K562 (cell line): Measurements from ENCODE around the gene FBXO46. TPM values are rescaled to one million over a fixed set of nuclear protein-coding genes. Genes with fewer than 3 reads are reported as not detected.

Experiments
- ATF1 ChIP-seq, 2 experiments: fragments of 450-650 bp in 1 of 2; IDR thresholded peaks; 2 replicates each; pipeline ENCODE4 v1.6.1; 2016; ENCODE audit warnings: missing compliant biosample characterization in 1 of 2, missing genetic modification characterization in 1 of 2
- CBX8 ChIP-seq: fragments of 200-600 bp; sonication (generic); IDR thresholded peaks from 2 replicates; pipeline ENCODE4 v1.6.1; 2012; ENCODE audit warnings: borderline replicate concordance, mixed run types, low read depth, mild to moderate bottlenecking, moderate library complexity, mixed read lengths, low read length, control low read depth, inconsistent platforms; ENCODE audit not compliant: poor library complexity, severe bottlenecking; ENCODE audit errors: extremely low read depth
- ETS1 ChIP-seq: conservative IDR thresholded peaks from 2 replicates; pipeline ENCODE4 v1.6.1; 2011; ENCODE audit warnings: low read depth, mild to moderate bottlenecking, low read length; ENCODE audit not compliant: control insufficient read depth
- FOXP4 ChIP-seq: sonication (generic); formaldehyde crosslinking; IDR thresholded peaks from 2 replicates; pipeline ENCODE4 v1.8.0; 2022; ENCODE audit warnings: mild to moderate bottlenecking, missing genetic modification reagents, borderline replicate concordance
- GTF2A2 ChIP-seq: IDR thresholded peaks from 2 replicates; pipeline ENCODE4 v1.6.1; 2016; ENCODE audit warnings: mild to moderate bottlenecking, missing genetic modification characterization, missing compliant biosample characterization
- L3MBTL2 ChIP-seq: fragments of 450-650 bp; IDR thresholded peaks from 2 replicates; pipeline ENCODE4 v1.6.1; 2016; ENCODE audit warnings: mild to moderate bottlenecking, moderate library complexity
- PRDM10 ChIP-seq: fragments of 450-650 bp; IDR thresholded peaks from 2 replicates; pipeline ENCODE4 v1.6.1; 2018; ENCODE audit not compliant: partially characterized antibody
- SMC3 ChIP-seq: conservative IDR thresholded peaks from 2 replicates; pipeline ENCODE4 v1.6.1; 2011; ENCODE audit warnings: low read depth, low read length, improper control_type of control experiment; ENCODE audit not compliant: insufficient read depth
- TAF9B ChIP-seq: fragments of 450-650 bp; IDR thresholded peaks from 2 replicates; pipeline ENCODE4 v1.6.1; 2018; ENCODE audit warnings: mild to moderate bottlenecking; ENCODE audit not compliant: partially characterized antibody
- TCF3 ChIP-seq: sonication (generic); formaldehyde crosslinking; IDR thresholded peaks from 2 replicates; pipeline ENCODE4 v1.4.0; 2020; ENCODE audit warnings: mild to moderate bottlenecking, missing genetic modification reagents
- ZBTB33 ChIP-seq: sonication (generic); formaldehyde crosslinking; IDR thresholded peaks from 2 replicates; pipeline ENCODE4 v1.8.1; 2023; ENCODE audit warnings: mild to moderate bottlenecking, missing genetic modification reagents
- ZNF277 ChIP-seq: fragments of 250-450 bp; sonication (Bioruptor Pico); IDR thresholded peaks from 2 replicates; pipeline ENCODE4 v1.8.0; 2022; ENCODE audit warnings: inconsistent platforms, mild to moderate bottlenecking, moderate library complexity, borderline replicate concordance
- ZNF695 ChIP-seq: fragments of 450-650 bp; formaldehyde crosslinking; IDR thresholded peaks from 2 replicates; pipeline ENCODE4 v1.4.0; 2020; ENCODE audit warnings: mild to moderate bottlenecking, moderate library complexity
- polyA plus RNA-seq, 8 experiments: library from polyadenylated mRNA; depleted of rRNA in 4 of 8; stranded (reverse) in 5 of 8; unstranded in 3 of 8; fragments of >200 nt; fragmentation: Nextera tagmentation in 2 of 8; fragmentation: Illumina TruSeq in 1 of 8; extraction: Ambion mirVana in 2 of 8; extraction: Trizol in 1 of 8; gene quantifications; 2 replicates each; pipeline versions ENCODE4 v1.2.1 to v1.2.3, GENCODE V29; 2011 to 2014; ENCODE audit warnings: inconsistent platforms in 1 of 8, missing spikeins in 1 of 8
- total RNA-seq, 7 experiments: library from RNA; depleted of rRNA in 6 of 7; stranded (reverse); fragments of >200 nt in 6 of 7; fragmentation: Illumina TruSeq in 2 of 7; extraction: Trizol in 2 of 7; gene quantifications; 2 replicates each; pipeline versions ENCODE4 v1.2.1 to v1.2.3, GENCODE V29; 2011 to 2021; ENCODE audit warnings: low replicate concordance in 1 of 7

FBXO46 gene
- total and polyA plus RNA-seq, 9 of the 15 experiments (the other 6 are each of a cell fraction or from before 2014, with no cell fraction given) = 1.5 to 36.1 (median 7.3) TPM

GRCh38 chr19:45667620-45668341 lies 62.9 kb downstream of the FBXO46 start, which contains the start of gene GIPR (continued):
- TF ChIP-seq ZBTB33 (CRISPR knock-in tag) = no peak
- TF ChIP-seq ATF1 (CRISPR knock-in tag; IDR thresholded peaks at IDR 0.05) = no peak
- TF ChIP-seq ATF1 (tag; IDR thresholded peaks at IDR 0.05) = peak; percentile 52
- no peak for TF ChIP-seq ZNF277 (CRISPR knock-in tag)
- peak; percentile 20; the same call in 1 of the 2 replicates for TF ChIP-seq TCF3
- TF ChIP-seq SMC3 = no peak
- no peak for TF ChIP-seq ZNF695 (CRISPR knock-in tag)
- 0 out of 2 replicates have a peak, but pooled peaks have one; percentile 14 for TF ChIP-seq ETS1
- no peak for TF ChIP-seq FOXP4 (CRISPR knock-in tag)
- no peak for TF ChIP-seq L3MBTL2
- TF ChIP-seq TAF9B = peak; percentile 49
- TF ChIP-seq PRDM10 = peak; percentile 29
- TF ChIP-seq GTF2A2 (tag) = no peak
- no peak for TF ChIP-seq CBX8
